ENCODE data around the gene EYA3.

The EYA3 gene

GRCh38 chr1:28088168-28088961, at the start of gene EYA3:
TSS of gene EYA3 (minus strand) at chr1:28088610. CDS start at chr1:28058026, 30,584 bp downstream.
- Histone ChIP-seq H3K36me3 (ENCODE audit: control insufficient read depth, insufficient read depth, low read length) (no peaks in the 10 kb centered on the region), H3K9me3 (ENCODE audit: control insufficient read depth, low read length) (no peaks in the 10 kb centered on the region), H3K9ac (ENCODE audit: low read length) (peak within 1 kb of the TSS; percentile 79), H3K27me3 (ENCODE audit: control insufficient read depth, insufficient read depth, low read length) (no peaks in the 10 kb centered on the region), H3K4me1 (ENCODE audit: control insufficient read depth, insufficient read depth, low read length) (peaks cover 12% of the 10 kb centered on the region), H3K4me3 (ENCODE audit: low read length) (peak within 1 kb of the TSS; percentile 77)

GRCh38 chr1:28136922-28137613, 48.7 kb upstream of the EYA3 start:
- no peak overlapping the region for H3K4me3 ChIP-seq (ENCODE audit: low read length)
- H3K27me3 ChIP-seq (ENCODE audit: control insufficient read depth, insufficient read depth, low read length), result no peaks in the 10 kb centered on the region
- H3K9ac ChIP-seq (ENCODE audit: low read length), result no peak overlapping the region
- H3K4me1 ChIP-seq (ENCODE audit: control insufficient read depth, insufficient read depth, low read length), result no peaks in the 10 kb centered on the region
- no peaks in the 10 kb centered on the region for H3K36me3 ChIP-seq (ENCODE audit: control insufficient read depth, insufficient read depth, low read length)
- no peaks in the 10 kb centered on the region for H3K9me3 ChIP-seq (ENCODE audit: control insufficient read depth, low read length)

- no peaks in the 10 kb centered on the region for H3K36me3 ChIP-seq (ENCODE audit: control insufficient read depth, insufficient read depth, low read length)
- H3K4me3 ChIP-seq (ENCODE audit: low read length), result no peak overlapping the region
- no peaks in the 10 kb centered on the region for H3K4me1 ChIP-seq (ENCODE audit: control insufficient read depth, insufficient read depth, low read length)
These were observed 47.9 kb upstream of the EYA3 start for GRCh38 chr1:28136169-28136921.

GRCh38 chr1:28135371-28136168, 47.2 kb upstream of the EYA3 start:
- no peak overlapping the region for H3K9ac ChIP-seq (ENCODE audit: low read length)
- no peaks in the 10 kb centered on the region for H3K4me1 ChIP-seq (ENCODE audit: control insufficient read depth, insufficient read depth, low read length)
- no peaks in the 10 kb centered on the region for H3K27me3 ChIP-seq (ENCODE audit: control insufficient read depth, insufficient read depth, low read length)
- H3K9me3 ChIP-seq (ENCODE audit: control insufficient read depth, low read length), result no peaks in the 10 kb centered on the region
- H3K36me3 ChIP-seq (ENCODE audit: control insufficient read depth, insufficient read depth, low read length), result no peaks in the 10 kb centered on the region
- no peak overlapping the region for H3K4me3 ChIP-seq (ENCODE audit: low read length)

More at GRCh38 chr1:28136169-28136921, 47.9 kb upstream of the EYA3 start:
- H3K9ac ChIP-seq (ENCODE audit: low read length), result no peak overlapping the region
- H3K27me3 ChIP-seq (ENCODE audit: control insufficient read depth, insufficient read depth, low read length), result no peaks in the 10 kb centered on the region
- no peaks in the 10 kb centered on the region for H3K9me3 ChIP-seq (ENCODE audit: control insufficient read depth, low read length)

- Histone ChIP-seq H3K9me3 (ENCODE audit: control insufficient read depth, low read length) (no peaks in the 10 kb centered on the region), H3K4me3 (ENCODE audit: low read length) (no peak overlapping the region), H3K27me3 (ENCODE audit: control insufficient read depth, insufficient read depth, low read length) (no peaks in the 10 kb centered on the region), H3K9ac (ENCODE audit: low read length) (no peak overlapping the region), H3K36me3 (ENCODE audit: control insufficient read depth, insufficient read depth, low read length) (no peaks in the 10 kb centered on the region), H3K4me1 (ENCODE audit: control insufficient read depth, insufficient read depth, low read length) (no peaks in the 10 kb centered on the region)
These were observed 46.3 kb upstream of the EYA3 start for GRCh38 chr1:28134651-28135207.

- Histone ChIP-seq H3K9me3 (ENCODE audit: control insufficient read depth, low read length) (no peaks in the 10 kb centered on the region), H3K4me3 (ENCODE audit: low read length) (no peak overlapping the region), H3K36me3 (ENCODE audit: control insufficient read depth, insufficient read depth, low read length) (no peaks in the 10 kb centered on the region), H3K4me1 (ENCODE audit: control insufficient read depth, insufficient read depth, low read length) (no peaks in the 10 kb centered on the region), H3K9ac (ENCODE audit: low read length) (no peak overlapping the region), H3K27me3 (ENCODE audit: control insufficient read depth, insufficient read depth, low read length) (no peaks in the 10 kb centered on the region)
These were observed 44.1 kb upstream of the EYA3 start for GRCh38 chr1:28132171-28133167.

- Histone ChIP-seq H3K27me3 (ENCODE audit: control insufficient read depth, insufficient read depth, low read length) (no peaks in the 10 kb centered on the region), H3K36me3 (ENCODE audit: control insufficient read depth, insufficient read depth, low read length) (no peaks in the 10 kb centered on the region), H3K9ac (ENCODE audit: low read length) (no peak overlapping the region), H3K9me3 (ENCODE audit: control insufficient read depth, low read length) (no peaks in the 10 kb centered on the region), H3K4me3 (ENCODE audit: low read length) (no peak overlapping the region), H3K4me1 (ENCODE audit: control insufficient read depth, insufficient read depth, low read length) (no peaks in the 10 kb centered on the region)
These were observed 42.5 kb upstream of the EYA3 start for GRCh38 chr1:28130901-28131300.

GRCh38 chr1:28129150-28129549, 40.7 kb upstream of the EYA3 start:
- H3K9ac ChIP-seq (ENCODE audit: low read length), result no peak overlapping the region
- no peaks in the 10 kb centered on the region for H3K9me3 ChIP-seq (ENCODE audit: control insufficient read depth, low read length)
- H3K36me3 ChIP-seq (ENCODE audit: control insufficient read depth, insufficient read depth, low read length), result no peaks in the 10 kb centered on the region
- no peak overlapping the region for H3K4me3 ChIP-seq (ENCODE audit: low read length)
- H3K27me3 ChIP-seq (ENCODE audit: control insufficient read depth, insufficient read depth, low read length), result no peaks in the 10 kb centered on the region
- no peaks in the 10 kb centered on the region for H3K4me1 ChIP-seq (ENCODE audit: control insufficient read depth, insufficient read depth, low read length)

- H3K9me3 ChIP-seq (ENCODE audit: control insufficient read depth, low read length), result no peaks in the 10 kb centered on the region
These were observed 39.3 kb upstream of the EYA3 start for GRCh38 chr1:28127617-28128257.

GRCh38 chr1:28126783-28127490, 38.5 kb upstream of the EYA3 start:
- no peaks in the 10 kb centered on the region for H3K4me1 ChIP-seq (ENCODE audit: control insufficient read depth, insufficient read depth, low read length)
- no peaks in the 10 kb centered on the region for H3K9me3 ChIP-seq (ENCODE audit: control insufficient read depth, low read length)
- no peaks in the 10 kb centered on the region for H3K27me3 ChIP-seq (ENCODE audit: control insufficient read depth, insufficient read depth, low read length)
- no peak overlapping the region for H3K9ac ChIP-seq (ENCODE audit: low read length)
- H3K4me3 ChIP-seq (ENCODE audit: low read length), result no peak overlapping the region
- H3K36me3 ChIP-seq (ENCODE audit: control insufficient read depth, insufficient read depth, low read length), result no peaks in the 10 kb centered on the region

More at GRCh38 chr1:28127617-28128257, 39.3 kb upstream of the EYA3 start:
- Histone ChIP-seq H3K9ac (ENCODE audit: low read length) (no peak overlapping the region), H3K4me3 (ENCODE audit: low read length) (no peak overlapping the region), H3K4me1 (ENCODE audit: control insufficient read depth, insufficient read depth, low read length) (no peaks in the 10 kb centered on the region), H3K27me3 (ENCODE audit: control insufficient read depth, insufficient read depth, low read length) (no peaks in the 10 kb centered on the region), H3K36me3 (ENCODE audit: control insufficient read depth, insufficient read depth, low read length) (no peaks in the 10 kb centered on the region)

Measured in mucosa of stomach (tissue), 1 donor.